ENCODE data around the gene GPN3. TPM values are rescaled to one million over a fixed set of nuclear protein-coding genes. Genes with fewer than 3 reads are reported as not detected.
"Not testable (repeated sequence)": the region's sequence is repeated elsewhere in the genome, so short reads cannot be mapped to it uniquely, and the experiment has no call there.

The GPN3 gene
- total RNA-seq, 2 donors from 2014 or later = 8.1 to 10.2 TPM

DNA sequence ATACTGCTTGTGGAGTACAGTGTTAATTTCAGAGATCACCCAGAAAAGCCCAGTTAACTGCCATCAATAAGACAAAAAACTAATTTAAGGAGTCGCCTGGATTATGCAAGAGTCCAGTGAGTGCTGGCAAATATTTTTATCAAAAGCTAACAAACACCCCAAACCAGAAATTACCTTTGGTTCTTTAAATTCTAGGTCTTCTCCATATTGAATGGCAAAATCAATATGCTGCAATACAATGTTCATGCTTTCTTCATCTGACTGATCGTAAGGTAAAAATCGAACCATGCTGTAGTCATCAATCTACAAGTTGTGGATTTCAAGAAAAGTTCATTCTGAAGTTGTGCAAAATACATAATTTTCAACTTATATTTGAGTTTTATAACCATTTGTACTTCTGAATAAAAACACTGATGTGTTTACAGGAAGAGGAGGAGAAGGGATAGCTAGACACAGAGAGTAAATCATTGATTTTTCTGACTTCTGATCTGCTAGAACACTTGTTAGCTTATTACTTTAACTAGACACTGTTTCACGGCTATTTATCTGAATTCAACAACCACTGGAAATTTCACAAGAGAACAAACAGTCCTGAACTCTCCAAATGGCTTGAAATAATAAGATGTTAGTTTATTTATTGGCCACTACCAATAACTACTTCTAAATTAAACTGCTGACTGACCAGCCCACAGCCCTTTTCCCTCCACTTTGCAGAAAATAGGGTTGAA is 14.3 kb downstream of the GPN3 start:
- ATAC-seq (no peak), DNase-seq (no peak)
- intact Hi-C loops (cut with DNase I, micrococcal nuclease) = no loop called here

DNA sequence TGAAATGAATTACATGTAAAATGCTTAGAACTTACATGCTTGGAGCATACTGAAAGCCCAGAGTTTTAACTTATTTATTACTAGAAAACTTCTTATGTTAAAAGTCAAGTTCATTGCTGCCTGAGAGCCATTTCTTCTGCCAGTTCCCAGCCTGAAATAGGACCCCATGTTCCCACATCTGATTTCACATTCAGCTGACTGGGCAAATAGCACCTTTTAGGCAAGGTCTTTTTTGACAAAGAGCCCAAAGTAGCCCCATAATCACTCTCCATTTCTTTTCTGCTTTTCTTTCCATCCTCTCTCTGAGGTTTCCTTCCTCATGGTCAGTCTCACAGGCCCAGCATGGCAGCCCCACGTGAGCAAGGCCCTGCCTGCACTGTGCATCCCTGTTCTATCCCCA is 16.8 kb downstream of the GPN3 start:
- ATAC-seq (no peak), DNase-seq (no peak)
- intact Hi-C loops (cut with DNase I, micrococcal nuclease) = no loop called here

GRCh38 chr12:110449799-110450497 is 18.1 kb downstream of the GPN3 start, which contains the start of gene ARPC3:
TSS of gene ARPC3 (minus strand) at chr12:110450337. CDS start at chr12:110450260, 77 bp downstream.
- ATAC-seq = peak; percentile 97
- peak; percentile 95 to 97 for DNase-seq
- intact Hi-C loops (cut with DNase I, micrococcal nuclease) = no loop called here

GRCh38 chr12:110444455-110444854 is 23.6 kb downstream of the GPN3 start:
- ATAC-seq (no peak), DNase-seq (no peak)
- intact Hi-C loops (cut with DNase I, micrococcal nuclease) = no loop called here

- intact Hi-C loops (cut with DNase I, micrococcal nuclease) = no loop called here
- ATAC-seq = no peak
- no peak for DNase-seq
Measured at GRCh38 chr12:110436231-110436630, 31.8 kb downstream of the GPN3 start.

GRCh38 chr12:110431957-110432587 is 36.0 kb downstream of the GPN3 start:
- DNase-seq = peak in 1 of 2 donors; percentile 26
- ATAC-seq = no peak
- intact Hi-C loops (cut with DNase I, micrococcal nuclease) = loop anchor here in 1 of 2 donors (5.0 kb wide), 1 partner anchor 330 kb away; no protein-coding TSS in a partner anchor

DNA sequence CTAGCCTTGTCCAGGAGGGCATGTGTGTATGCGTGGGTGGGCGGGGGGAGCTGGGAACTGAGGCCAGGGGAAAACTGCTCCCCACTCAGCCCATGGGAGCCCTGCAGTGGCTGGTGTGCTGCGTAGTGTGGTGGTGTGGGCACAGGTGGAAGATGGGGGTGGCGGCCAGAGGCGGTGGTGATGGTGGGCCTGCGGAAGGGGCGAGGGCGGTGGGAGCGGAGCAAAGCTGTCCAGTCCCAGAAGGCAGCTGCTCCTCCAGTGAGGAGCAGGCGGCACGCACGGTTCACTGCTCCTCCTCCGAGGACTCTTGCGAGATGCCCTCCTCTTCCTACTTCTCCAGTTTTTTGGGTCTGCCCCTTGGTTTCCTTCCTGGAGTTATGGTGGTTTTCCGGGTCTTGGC is 38.4 kb downstream of the GPN3 start:
- DNase-seq, ATAC-seq: not testable (repeated sequence)
- intact Hi-C loops (cut with DNase I, micrococcal nuclease) = loop anchor here in 1 of 2 donors (5.0 kb wide), 1 partner anchor 327 kb away; no protein-coding TSS in a partner anchor

- DNase-seq (no peak), ATAC-seq (no peak)
- intact Hi-C loops (cut with DNase I, micrococcal nuclease) = no loop called here
Measured at GRCh38 chr12:110426406-110426805, 41.7 kb downstream of the GPN3 start.

DNA sequence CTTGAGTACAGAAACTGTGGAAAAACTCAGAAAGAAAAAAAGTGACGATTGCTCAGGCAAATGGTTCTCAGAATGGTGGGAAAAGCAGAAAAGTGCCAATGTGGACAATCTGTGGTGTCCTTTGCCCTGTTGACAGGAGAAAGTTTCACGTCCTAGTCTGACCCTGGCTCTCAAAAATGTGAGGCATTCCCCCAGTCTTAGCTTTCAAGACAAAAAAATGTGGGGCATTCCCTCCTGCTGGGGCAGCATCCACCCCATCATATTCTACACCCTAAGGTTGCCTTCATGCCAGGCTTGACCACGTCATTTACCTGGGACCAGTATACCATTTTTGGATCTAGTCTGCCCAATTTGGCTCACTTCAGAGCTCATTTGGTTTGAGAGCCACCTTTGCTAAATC is 43.8 kb downstream of the GPN3 start:
- ATAC-seq (no peak), DNase-seq (no peak)
- intact Hi-C loops (cut with DNase I, micrococcal nuclease) = no loop called here

DNA sequence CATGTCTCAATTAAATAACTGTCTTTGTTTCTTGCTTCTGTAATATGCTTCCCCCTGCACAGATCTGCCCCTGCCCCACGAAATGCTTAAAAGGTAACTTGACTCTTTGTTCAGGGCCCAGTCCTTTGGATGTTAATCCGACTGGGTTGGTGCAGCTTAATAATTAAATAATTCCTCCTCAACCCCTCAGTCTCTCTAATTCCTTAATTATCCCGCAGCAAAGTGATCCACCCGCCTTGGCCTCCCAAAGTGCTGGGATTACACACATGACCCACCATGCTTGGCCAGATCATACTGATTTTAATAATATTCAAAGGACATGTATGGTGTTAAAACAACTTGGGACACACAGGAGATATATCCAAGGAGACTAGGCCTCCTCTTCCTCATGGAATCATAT is 46.4 kb downstream of the GPN3 start:
- DNase-seq = no peak
- intact Hi-C loops (cut with DNase I, micrococcal nuclease) = no loop called here
- no peak for ATAC-seq

DNA sequence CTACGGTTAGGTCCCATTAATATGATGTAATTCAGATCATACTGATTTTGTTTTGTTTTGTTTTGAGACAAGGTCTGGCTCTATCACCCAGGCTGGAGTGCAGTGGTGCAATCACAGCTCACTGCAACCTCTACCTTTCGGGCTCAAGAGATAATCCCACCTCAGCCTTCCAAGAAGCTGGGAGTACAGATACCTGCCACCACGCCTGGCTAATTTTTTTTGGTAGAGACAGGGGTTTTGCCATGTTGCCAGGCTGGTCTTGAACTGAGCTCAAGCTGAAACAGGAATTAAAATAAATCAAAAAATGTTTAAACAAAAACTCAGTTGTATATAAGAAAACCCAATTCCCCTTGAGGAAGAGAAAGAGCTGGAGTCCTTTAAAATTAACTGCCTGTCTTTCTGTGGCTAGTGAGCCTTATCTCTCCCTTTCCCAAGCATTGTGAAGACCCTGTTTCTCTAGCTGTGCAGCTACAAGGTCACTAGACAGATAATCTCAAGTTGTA is 46.8 kb downstream of the GPN3 start:
- no peak for DNase-seq
- intact Hi-C loops (cut with DNase I, micrococcal nuclease) = no loop called here
- no peak for ATAC-seq

- intact Hi-C loops (cut with DNase I, micrococcal nuclease); ATAC-seq; DNase-seq: not testable (repeated sequence)
Measured at GRCh38 chr12:110420644-110421043, 47.4 kb downstream of the GPN3 start.

DNA sequence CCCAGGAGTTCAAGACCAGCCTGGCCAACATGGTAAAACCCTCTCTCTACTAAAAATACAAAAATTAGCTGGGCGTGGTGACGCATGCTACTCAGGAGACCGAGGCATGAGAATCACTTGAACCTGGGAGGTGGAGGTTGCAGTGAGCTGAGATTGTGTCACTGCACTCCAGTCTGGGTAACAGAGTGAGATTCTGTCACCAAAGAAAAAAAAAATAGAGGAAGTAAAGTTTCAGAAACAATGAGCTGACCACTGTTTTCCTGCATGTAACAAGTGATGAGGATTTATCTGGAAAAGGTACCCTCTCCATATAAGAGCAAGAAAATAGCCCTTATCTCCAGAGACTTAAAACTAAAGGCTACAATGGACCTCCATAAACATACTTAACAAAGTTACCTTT is 50.9 kb downstream of the GPN3 start:
- not testable (repeated sequence) for ATAC-seq

GRCh38 chr12:110410086-110410485 is 58.0 kb downstream of the GPN3 start:
- ATAC-seq; intact Hi-C loops (cut with DNase I, micrococcal nuclease); DNase-seq: not testable (repeated sequence)

More for the DNA sequence above, 50.9 kb downstream of the GPN3 start:
- DNase-seq; intact Hi-C loops (cut with DNase I, micrococcal nuclease): not testable (repeated sequence)

GRCh38 chr12:110405126-110405662 is 62.9 kb downstream of the GPN3 start:
- DNase-seq; ATAC-seq; intact Hi-C loops (cut with DNase I, micrococcal nuclease): not testable (repeated sequence)

DNA sequence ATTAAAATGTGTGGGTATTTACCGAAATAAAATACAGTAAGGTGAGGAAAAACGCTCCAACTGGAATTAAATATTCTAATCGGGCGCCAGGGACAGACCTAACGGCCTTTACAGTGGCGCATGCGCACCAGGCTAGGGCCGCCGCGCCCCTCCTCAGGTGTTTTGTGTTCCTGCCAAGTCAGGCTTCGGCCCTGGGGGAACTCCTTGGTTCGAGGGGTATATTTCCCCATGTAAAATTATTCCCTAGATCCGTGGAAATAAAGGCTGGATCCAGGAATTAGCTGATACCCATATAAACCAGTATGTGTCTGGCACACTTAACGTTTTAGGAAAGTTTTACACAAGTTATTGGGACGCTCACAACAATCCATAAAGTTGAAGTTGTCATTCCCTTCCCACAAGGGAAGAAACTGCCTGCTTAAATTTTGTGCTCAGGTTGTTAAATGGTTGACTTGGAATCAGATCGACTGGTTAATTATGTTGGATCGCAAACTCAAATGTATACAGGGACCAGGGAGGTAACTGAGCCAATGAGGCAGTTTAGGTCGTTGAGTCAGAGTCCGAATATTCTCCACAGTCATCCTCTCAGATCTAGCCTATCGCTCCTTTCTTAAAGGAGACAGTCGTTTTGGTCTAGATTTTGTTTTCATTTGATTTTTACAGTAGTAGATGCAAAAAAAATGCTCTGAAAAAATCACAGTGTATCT is 63.9 kb downstream of the GPN3 start:
- intact Hi-C loops (cut with DNase I, micrococcal nuclease) = no loop called here
- peak; percentile 69 to 83 for DNase-seq
- ATAC-seq = peak; percentile 74

DNA sequence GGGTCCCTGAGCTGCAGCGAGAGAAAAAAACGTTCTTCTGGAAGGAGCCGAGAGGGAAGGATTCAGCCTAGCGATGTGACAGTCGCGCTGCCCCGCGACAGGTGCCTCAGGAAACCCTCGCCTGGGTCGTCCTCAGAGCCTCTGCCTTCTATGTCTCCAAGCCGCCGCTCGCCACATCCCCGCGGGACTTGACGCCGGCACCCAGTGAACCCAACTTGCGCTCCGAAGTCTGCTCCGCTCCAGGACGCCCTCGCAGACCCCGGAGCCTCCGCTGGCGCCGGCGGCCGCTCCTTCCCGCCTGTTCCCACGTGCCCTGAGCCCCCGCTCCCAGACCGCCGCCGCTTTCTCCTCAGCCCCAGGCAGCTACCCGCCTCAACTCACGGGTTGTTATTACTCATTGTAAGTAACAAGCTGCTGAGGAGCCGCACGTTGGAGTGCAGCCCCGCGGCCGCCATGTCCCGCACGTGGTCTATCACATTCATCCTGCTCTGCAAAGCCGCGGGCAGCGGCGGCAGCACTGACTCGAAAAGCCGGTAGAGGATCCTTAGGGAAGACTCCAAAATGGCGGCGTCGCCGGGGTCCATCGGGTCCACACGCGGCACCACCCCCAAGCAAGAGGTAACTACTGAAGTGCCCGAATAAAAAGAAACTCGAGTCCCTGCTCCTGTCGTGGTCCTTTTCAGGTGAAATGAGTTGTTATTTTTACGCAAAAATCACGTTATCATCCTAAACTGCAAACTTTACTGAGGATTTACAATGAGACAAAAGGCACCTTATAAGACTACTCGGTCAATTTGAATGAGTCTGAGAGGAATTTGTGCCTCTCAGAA is 64.7 kb downstream of the GPN3 start, which contains the start of gene ANAPC7:
Gene ANAPC7, minus strand, starts transcription at position 563 of the 830 bp plus-strand sequence. Its CDS starts 81 bp downstream, at position 482.
- DNase-seq (peak; percentile 91 to 93), ATAC-seq (peak; percentile 98)
- intact Hi-C loops (cut with DNase I, micrococcal nuclease) = no loop called here
